Gastrocnemius medialis (tissue), 4 donors: ENCODE measurements around the gene OXA1L. TPM values are rescaled to one million over a fixed set of nuclear protein-coding genes. Genes with fewer than 3 reads are reported as not detected.

Experiments used
- ATAC-seq, 2 donors: fragments of 150-250 bp; one replicate each; pipeline ENCODE4 v1.9.1; 2016
- DNase-seq, 2 donors: peaks; one replicate each; pipeline ENCODE4 v3.0.0-alpha.2; 2019
- H3K27ac ChIP-seq, 4 donors: fragments of 200-600 bp; sonication (generic); 1 replicate in 1 of 4; 2 replicates in 3 of 4; pipeline ENCODE4 v1.5.1; 2016 to 2018; ENCODE audit warnings: mild to moderate bottlenecking in 2 of 4, moderate library complexity in 1 of 4
- H3K27me3 ChIP-seq, 3 donors: fragments of 200-600 bp; sonication (generic) in 2 of 3; 1 replicate in 1 of 3; 2 replicates in 2 of 3; pipeline versions ENCODE4 v1.5.1 to v1.6.0; 2016 to 2019; ENCODE audit warnings: mild to moderate bottlenecking in 1 of 3, moderate library complexity in 1 of 3
- H3K36me3 ChIP-seq, 2 donors: fragments of 200-600 bp; sonication (generic) in 1 of 2; one replicate each; pipeline ENCODE4 v1.5.1; 2017 to 2018
- H3K4me1 ChIP-seq, 2 donors: fragments of 200-600 bp; sonication (generic) in 1 of 2; one replicate each; pipeline ENCODE4 v1.5.1; 2016 to 2017; ENCODE audit warnings: mild to moderate bottlenecking in 2 of 2
- H3K4me3 ChIP-seq, 4 donors: fragments of 200-600 bp; sonication (generic) in 3 of 4; 1 replicate in 1 of 4; 2 replicates in 3 of 4; pipeline ENCODE4 v1.5.1; 2016 to 2019; ENCODE audit warnings: mild to moderate bottlenecking in 2 of 4
- H3K9me3 ChIP-seq, 3 donors: fragments of 200-600 bp; sonication (generic) in 2 of 3; 1 replicate in 1 of 3; 2 replicates in 2 of 3; pipeline ENCODE4 v1.5.1; 2016 to 2019
- POLR2A ChIP-seq, 2 donors: fragments of 450-650 bp; IDR thresholded peaks; one replicate each; pipeline ENCODE4 v1.6.1; 2017; ENCODE audit warnings: antibody characterized with exemption in 2 of 2, mild to moderate bottlenecking in 2 of 2, moderate library complexity in 2 of 2
- in situ Hi-C, 4 donors: fragments of 200-750 bp; cut with MboI; loops; one replicate each; pipeline versions ENCODE4 v1.15.0 to v1.8.0; 2017; ENCODE audit warnings: low sequenced_read_pairs in 4 of 4
- intact Hi-C: fragments of 100-400 bp; cut with DNase I; formaldehyde crosslinking; loops from one replicate; pipeline ENCODE4 v1.15.1; 2023; ENCODE audit warnings: low total_unique reads
- total RNA-seq, 4 donors: library from RNA; depleted of rRNA; stranded (reverse); fragments of >200 nt; gene quantifications; one replicate each; pipeline versions ENCODE4 v1.1.0 to v1.2.3, GENCODE V29; 2016
- TF ChIP-seq, protein P1 (sequence below), 5 experiments: fragments of 450-650 bp in 3 of 5; fragments of 200-600 bp in 2 of 5; sonication (generic) in 2 of 5; IDR thresholded peaks in 4 of 5; conservative IDR thresholded peaks in 1 of 5; 1 replicate in 4 of 5; 2 replicates in 1 of 5; pipeline ENCODE4 v1.5.1; 2016 to 2019; ENCODE audit warnings: antibody characterized with exemption in 5 of 5, mild to moderate bottlenecking in 3 of 5, moderate library complexity in 3 of 5

OXA1L gene
- total RNA-seq, 4 donors from 2014 or later, result 83.5 to 135 (median 114) TPM

DNA sequence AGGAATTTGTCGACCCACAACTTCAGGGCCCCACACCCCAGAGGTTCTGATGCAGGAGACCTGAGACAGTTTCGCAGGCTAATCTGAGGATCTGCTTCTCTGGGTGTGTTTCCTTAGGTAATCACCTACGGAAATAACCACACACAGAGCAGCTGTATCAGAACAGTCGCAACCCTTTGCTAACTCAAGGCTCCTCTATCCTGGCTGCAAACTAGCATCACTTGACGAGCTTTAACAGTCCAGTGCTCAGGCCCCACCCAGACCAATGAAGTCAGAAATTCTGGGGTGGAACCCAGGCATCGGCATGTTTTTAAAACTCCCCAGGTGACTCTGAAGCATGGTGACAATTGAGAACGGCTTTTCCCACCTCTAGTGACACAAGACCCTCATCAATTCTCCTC lies 28.1 kb downstream of the OXA1L start:
- no peak overlapping the region for H3K4me3 ChIP-seq
- no peaks in the 10 kb centered on the region for H3K36me3 ChIP-seq
- DNase-seq (no peak), ATAC-seq (no peak)
- no peak for TF ChIP-seq POLR2A (IDR thresholded peaks at IDR 0.05)
- TF ChIP-seq, protein P1, sequence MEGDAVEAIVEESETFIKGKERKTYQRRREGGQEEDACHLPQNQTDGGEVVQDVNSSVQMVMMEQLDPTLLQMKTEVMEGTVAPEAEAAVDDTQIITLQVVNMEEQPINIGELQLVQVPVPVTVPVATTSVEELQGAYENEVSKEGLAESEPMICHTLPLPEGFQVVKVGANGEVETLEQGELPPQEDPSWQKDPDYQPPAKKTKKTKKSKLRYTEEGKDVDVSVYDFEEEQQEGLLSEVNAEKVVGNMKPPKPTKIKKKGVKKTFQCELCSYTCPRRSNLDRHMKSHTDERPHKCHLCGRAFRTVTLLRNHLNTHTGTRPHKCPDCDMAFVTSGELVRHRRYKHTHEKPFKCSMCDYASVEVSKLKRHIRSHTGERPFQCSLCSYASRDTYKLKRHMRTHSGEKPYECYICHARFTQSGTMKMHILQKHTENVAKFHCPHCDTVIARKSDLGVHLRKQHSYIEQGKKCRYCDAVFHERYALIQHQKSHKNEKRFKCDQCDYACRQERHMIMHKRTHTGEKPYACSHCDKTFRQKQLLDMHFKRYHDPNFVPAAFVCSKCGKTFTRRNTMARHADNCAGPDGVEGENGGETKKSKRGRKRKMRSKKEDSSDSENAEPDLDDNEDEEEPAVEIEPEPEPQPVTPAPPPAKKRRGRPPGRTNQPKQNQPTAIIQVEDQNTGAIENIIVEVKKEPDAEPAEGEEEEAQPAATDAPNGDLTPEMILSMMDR (IDR thresholded peaks at IDR 0.05 in 4 of 5, conservative IDR thresholded peaks at IDR 0.05 in 1 of 5), result no peak
- no peaks in the 10 kb centered on the region for H3K4me1 ChIP-seq
- H3K27me3 ChIP-seq, result no peaks in the 10 kb centered on the region
- in situ Hi-C loops (no loop called here), intact Hi-C loops (no loop called here)
- H3K27ac ChIP-seq, result no peak overlapping the region
- H3K9me3 ChIP-seq, result no peaks in the 10 kb centered on the region

DNA sequence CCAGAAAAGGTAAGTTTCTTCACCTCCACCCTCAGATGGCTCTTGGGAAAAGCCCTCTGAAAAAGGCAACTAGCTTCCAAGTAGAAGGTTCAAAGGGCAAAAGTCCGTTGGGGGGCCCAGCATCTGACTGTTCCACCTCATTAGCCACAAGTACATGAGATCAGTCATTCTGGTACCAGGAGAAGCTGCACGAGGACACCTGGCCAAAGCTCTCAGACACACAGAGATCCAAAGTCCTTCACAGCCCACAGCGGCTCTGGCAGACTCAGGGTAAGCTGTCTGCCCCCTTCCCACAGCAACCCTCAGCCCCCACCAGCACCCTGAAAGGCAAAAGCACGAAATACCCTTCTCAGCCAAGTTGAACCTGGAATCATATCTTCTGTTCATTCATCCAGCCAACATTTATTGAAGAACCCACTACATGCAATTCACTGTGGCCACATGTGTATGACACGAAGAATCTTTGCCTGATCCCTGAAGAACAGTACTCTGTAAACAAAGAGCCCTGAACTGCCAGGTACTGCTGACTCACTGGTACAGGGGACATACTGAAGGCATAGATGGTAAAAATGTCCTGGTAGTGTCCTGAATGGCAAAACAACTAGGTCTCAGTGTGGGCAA lies 29.7 kb downstream of the OXA1L start:
- TF ChIP-seq, protein P1 (IDR thresholded peaks at IDR 0.05 in 4 of 5, conservative IDR thresholded peaks at IDR 0.05 in 1 of 5), result no peak
- TF ChIP-seq POLR2A (IDR thresholded peaks at IDR 0.05), result no peak
- intact Hi-C loops, result no loop called here
- H3K36me3 ChIP-seq, result no peaks in the 10 kb centered on the region
- H3K9me3 ChIP-seq, result no peaks in the 10 kb centered on the region
- no peak overlapping the region for H3K27ac ChIP-seq
- no peaks in the 10 kb centered on the region for H3K27me3 ChIP-seq
- H3K4me1 ChIP-seq, result no peaks in the 10 kb centered on the region
- in situ Hi-C loops, result no loop called here
- no peak overlapping the region for H3K4me3 ChIP-seq
- ATAC-seq (no peak), DNase-seq (no peak)

DNA sequence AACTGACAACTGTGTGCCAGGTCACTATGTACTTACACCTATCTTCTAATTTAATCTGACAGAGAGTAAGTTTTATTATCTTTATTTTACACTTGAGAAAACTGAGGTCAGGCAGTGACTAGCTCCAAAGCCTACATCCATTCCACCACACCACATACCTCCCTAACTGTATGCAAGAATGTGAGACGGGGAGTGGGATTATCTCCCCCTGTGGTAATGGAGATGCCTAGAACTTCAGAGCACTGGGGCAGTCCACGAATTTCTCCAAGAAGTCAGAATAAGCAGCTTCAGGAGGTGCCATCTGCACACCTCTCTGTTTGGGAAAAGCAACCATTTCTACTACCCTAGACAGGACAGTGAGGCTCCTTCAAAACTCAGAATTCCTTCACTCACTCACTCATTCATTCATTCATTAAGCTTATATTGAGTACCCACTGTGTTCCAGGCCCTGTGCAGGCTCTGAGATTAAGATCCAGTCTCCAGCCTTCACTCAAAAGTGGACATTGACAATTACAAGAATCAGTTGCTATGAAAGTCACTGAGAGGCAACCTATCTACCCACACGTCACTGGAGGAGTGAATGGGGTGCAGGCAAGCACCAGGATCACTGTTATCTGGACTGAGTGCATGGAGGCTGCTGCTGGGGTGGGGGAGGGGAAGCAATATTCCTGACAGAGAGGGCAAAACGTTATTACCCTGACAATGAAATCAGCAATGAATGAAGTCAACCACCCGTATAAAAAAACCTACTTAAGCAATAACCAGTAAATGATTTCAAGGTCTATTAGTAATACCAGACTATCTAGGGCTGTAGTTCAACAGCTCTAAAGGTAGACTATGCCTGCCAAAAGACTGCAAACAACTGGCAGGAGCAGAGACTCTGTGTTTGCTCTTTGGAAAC lies 30.8 kb downstream of the OXA1L start:
- ATAC-seq (no peak), DNase-seq (no peak)
- H3K36me3 ChIP-seq, result no peaks in the 10 kb centered on the region
- no peaks in the 10 kb centered on the region for H3K4me1 ChIP-seq
- no peaks in the 10 kb centered on the region for H3K27me3 ChIP-seq
- no peaks in the 10 kb centered on the region for H3K9me3 ChIP-seq
- in situ Hi-C loops, result no loop called here
- TF ChIP-seq, protein P1 (IDR thresholded peaks at IDR 0.05 in 4 of 5, conservative IDR thresholded peaks at IDR 0.05 in 1 of 5), result no peak
- no peak for TF ChIP-seq POLR2A (IDR thresholded peaks at IDR 0.05)
- intact Hi-C loops, result no loop called here
- no peak overlapping the region for H3K4me3 ChIP-seq
- no peak overlapping the region for H3K27ac ChIP-seq

DNA sequence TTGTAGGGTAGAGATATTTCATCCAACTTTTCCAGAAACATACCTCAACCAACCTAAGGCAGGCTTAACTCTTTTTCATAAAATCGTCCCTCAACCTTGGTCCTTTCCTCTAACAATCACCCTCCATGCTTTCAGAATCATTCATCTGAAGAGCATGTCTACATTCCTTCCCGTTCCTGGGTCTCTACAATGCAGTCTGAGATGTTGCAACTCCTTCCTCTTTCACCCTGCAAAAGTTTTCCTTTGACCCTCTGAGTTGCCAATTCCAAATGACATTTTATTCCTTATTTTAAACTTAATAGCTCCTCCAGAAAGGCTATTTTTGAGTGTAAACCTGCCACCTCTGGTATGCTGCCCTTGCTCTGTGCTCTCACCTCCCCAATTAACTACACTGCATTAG lies 32.0 kb downstream of the OXA1L start:
- no peak for DNase-seq
- H3K9me3 ChIP-seq, result no peaks in the 10 kb centered on the region
- no peaks in the 10 kb centered on the region for H3K27me3 ChIP-seq
- ATAC-seq, result no peak
- H3K4me1 ChIP-seq, result no peaks in the 10 kb centered on the region
- no peak overlapping the region for H3K4me3 ChIP-seq
- in situ Hi-C loops, result no loop called here
- intact Hi-C loops, result no loop called here
- no peak overlapping the region for H3K27ac ChIP-seq
- no peak for TF ChIP-seq POLR2A (IDR thresholded peaks at IDR 0.05)
- TF ChIP-seq, protein P1 (IDR thresholded peaks at IDR 0.05 in 4 of 5, conservative IDR thresholded peaks at IDR 0.05 in 1 of 5), result no peak
- no peaks in the 10 kb centered on the region for H3K36me3 ChIP-seq
